NCI-H446 treated with DMSO at 0.1 percent for 48 hours (cell line): ENCODE measurements around the gene CEP97.
"Not testable (repeated sequence)": the region's sequence is repeated elsewhere in the genome, so short reads cannot be mapped to it uniquely, and the experiment has no call there.

Experiments
- DNase-seq: peaks from one replicate; lab custom pipeline; 2025; lab: John Stamatoyannopoulos, UW

CEP97 gene, protein sequence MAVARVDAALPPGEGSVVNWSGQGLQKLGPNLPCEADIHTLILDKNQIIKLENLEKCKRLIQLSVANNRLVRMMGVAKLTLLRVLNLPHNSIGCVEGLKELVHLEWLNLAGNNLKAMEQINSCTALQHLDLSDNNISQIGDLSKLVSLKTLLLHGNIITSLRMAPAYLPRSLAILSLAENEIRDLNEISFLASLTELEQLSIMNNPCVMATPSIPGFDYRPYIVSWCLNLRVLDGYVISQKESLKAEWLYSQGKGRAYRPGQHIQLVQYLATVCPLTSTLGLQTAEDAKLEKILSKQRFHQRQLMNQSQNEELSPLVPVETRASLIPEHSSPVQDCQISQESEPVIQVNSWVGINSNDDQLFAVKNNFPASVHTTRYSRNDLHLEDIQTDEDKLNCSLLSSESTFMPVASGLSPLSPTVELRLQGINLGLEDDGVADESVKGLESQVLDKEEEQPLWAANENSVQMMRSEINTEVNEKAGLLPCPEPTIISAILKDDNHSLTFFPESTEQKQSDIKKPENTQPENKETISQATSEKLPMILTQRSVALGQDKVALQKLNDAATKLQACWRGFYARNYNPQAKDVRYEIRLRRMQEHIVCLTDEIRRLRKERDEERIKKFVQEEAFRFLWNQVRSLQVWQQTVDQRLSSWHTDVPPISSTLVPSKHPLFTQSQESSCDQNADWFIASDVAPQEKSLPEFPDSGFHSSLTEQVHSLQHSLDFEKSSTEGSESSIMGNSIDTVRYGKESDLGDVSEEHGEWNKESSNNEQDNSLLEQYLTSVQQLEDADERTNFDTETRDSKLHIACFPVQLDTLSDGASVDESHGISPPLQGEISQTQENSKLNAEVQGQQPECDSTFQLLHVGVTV

DNA sequence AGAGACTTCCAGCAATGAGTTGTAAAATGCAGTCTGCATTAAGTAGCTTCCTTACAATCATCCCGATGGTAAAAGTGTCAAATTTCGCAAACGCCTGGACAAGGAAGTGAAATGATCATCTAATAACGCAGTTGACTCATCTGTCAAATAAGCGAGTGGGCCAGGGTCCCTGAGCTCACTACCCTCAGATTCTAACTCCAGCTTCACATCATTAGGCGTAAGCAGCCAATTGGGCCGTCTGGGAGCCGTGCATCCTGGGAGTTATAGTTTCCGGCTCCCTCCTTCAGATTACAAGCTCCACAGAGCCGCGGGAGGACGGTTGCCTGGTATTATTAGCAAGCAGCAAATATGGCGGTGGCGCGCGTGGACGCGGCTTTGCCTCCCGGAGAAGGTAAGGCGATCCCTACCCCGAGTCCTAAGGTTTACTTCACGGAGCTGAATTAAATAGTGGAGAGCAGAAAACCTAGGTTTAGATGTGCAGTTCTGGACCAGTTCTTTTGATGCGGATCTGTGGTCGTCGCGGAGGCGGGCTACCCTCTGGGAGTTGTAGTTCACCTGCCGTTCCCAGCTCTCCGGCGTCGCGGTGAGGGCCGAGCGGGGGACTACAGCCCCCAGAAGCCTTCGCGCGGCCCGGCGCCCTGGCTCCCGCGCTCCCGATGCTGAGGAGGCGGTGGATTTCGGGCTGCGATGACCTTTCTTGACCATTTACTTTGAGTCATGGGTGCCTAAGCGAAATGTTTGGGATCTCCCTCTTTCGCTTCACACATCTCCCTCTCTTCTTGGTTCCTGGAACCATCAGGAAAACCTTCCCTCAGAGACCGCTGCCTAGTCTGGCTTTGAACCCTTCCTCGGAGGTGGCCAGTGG is at the start of gene CEP97:
CEP97 (plus strand) TSS at position 286 of the 865 bp plus-strand sequence; CDS start at position 349, 63 bp downstream.
- peak; percentile 90 for DNase-seq

DNA sequence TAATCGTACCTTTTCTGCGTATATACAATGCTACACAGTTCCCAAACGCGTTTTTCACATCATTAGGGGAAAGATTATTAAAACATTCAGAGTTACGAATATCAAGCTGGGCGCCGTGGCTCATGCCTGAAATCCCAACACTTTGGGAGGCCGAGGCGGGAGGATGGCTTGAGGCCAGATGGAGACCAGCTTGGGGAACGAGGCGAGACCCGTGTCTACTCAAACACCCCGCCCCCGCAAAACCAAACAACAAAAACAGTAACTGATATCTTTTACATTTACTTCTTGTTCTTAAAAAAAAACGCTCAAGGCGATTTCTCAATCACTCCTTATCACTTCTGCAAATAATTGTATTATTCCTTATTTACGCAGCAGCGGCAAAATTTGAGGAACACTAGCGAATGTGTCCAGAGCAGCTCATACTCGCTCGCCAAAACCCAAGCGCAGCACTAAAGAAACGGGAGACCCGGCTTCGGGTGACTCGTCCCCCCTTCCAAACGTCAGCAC is 48.7 kb upstream of the CEP97 start:
- no peak for DNase-seq

DNA sequence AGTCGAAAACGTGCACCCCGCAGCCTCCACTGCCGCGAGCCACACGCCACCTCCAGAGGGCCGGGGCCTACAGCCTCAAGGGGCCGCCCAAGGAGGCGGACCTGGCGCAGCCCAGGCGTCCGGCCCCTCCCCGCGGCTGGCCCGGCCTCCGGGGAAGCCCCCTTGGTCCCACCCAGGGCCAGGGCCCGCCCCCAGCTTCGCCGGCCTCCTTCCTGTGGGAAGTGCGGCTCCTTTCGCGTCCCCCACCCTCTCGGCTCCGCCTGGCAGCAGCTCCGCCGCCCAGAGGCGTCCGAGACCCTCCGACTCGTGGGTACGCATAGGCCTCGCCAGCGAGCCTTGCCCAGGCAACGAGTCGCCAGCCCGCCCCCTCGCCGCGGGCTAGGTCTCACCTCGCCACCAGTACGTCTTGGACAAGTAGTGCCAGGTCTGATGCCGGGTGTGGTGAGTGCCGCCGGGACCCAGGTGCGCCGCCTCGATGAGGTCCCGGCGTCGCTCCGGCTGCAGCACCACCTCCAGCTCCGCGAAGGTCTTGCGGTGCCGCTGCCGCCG is 48.1 kb upstream of the CEP97 start:
- no peak for DNase-seq

DNA sequence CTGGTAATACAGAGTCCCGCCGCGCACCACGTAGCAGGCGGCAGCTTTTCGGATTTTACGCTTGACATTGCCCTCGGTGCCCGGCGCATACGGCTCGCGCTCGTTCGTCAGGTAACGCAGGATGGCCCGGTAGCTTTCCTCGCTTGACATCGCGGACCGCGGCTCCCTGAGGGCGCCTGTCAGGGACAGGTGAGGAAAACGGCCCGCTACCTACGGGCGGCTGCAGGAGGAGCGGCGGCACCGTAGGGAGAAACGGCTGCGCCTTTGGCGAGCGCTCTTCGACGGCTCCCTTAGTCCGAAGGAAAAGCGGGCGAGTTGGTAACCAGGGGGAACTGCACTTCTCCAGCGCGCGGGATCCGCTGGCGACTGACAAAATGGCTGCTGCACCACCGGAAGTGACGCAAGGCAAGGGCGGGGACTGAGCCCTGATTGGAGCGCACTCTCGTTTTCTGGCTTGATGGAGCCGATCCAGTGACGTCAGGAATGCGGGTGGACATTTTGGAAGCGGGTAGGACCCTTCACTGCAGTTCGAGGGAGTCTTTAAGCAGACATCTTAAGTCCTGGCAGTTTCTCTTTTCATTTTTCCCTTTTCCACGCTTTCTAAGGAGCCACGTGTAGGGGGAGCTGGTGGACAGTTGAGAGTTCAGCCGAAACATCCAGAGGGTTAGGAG is 47.5 kb upstream of the CEP97 start, which contains the start of gene ZBTB11:
ZBTB11 (minus strand) TSS at position 368 of the 671 bp plus-strand sequence; CDS start at position 150, 218 bp downstream.
- DNase-seq, result no peak

DNA sequence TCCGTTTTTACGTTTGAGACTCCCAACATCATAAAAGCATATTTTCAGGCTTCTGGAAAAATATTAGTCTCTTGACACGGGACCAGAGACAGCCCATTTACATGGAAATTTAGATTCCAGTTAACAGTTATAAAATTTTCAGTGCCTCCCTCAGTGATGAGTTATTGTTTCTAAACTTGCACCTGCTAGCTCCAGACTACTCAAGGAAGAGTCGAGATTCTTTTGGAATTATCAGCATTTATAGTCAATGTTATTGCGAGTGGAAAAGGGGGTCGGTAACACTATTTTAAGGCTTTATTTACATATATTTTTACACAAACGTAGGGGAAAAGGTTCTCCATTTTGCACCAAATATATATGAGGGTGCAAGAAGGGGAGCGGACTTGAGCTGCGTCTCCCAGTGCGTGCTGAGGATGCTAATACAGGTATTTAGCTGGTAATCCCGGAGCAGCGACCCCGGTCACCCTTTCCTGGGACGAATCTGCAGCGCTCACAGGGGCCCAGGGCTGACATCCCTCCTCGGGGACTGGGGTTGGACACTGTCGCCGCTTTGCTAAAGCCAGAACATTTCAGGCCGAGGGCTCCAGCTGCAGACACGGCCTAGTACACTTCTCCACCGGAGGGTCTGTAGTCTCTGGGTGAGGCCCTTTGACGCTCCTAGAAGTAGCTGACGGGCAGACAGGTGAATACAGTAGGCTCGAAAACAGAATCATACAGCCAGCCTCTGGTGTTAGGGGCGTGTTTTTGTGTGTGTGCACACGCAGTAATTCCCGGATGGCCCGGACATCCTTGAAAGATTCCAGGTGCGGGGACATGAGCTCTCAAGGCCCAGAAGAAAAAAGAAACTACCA is 46.8 kb upstream of the CEP97 start:
- DNase-seq, result no peak

DNA sequence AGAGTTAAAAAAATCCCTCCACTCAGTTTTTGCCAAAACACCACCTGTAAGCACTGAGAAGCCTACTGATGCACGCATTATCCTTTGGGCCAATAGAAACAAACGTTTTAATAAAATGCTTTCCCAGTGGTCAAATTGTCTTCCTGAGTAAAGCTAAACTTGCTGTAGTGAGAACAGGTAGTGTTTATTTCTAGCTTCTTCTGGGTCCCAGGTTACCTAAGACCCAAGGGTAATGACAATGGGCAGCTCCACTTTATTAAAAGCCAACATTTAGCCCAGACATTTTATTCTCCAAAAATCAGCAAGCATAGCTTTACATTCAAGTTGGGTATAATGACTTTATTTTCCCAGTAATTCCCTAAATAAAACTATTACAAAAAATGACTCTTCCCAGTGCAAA is 45.6 kb upstream of the CEP97 start:
- not testable (repeated sequence) for DNase-seq

DNA sequence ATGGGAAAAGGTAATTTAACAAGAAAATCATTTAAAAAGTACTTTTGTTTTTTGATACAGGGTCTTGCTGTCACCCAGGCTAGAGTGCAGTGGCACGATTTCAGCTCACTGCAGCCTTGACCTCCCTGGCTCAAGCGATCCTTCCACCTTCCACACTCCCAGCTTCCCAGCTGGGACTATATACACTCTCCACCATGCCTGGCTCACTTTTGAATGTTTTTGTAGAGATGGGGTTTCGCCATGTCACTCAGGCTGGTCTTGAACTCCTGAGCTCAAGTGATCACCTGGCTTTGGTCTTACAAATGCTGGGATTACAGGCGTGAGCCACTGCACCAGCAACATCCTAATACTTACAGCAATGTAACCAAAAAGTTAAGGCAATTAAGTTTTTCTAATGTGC is 43.9 kb upstream of the CEP97 start:
- no peak for DNase-seq

DNA sequence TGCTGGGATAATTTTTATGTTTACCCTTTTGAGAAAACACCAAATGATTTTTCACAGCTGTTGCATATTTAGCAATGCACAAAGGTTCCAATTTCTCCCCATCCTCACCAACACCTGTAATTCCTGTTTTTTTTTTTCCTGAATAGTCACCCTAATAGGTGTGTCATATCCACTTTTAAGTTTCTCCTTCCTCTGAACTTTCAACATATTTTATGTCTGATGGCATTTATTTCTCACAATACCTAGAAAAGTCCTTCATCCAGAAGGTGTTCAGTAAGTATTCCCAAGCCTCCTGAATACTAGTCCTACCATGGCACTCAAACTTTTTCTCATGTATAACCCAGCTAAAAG is 39.4 kb upstream of the CEP97 start:
- no peak for DNase-seq

DNA sequence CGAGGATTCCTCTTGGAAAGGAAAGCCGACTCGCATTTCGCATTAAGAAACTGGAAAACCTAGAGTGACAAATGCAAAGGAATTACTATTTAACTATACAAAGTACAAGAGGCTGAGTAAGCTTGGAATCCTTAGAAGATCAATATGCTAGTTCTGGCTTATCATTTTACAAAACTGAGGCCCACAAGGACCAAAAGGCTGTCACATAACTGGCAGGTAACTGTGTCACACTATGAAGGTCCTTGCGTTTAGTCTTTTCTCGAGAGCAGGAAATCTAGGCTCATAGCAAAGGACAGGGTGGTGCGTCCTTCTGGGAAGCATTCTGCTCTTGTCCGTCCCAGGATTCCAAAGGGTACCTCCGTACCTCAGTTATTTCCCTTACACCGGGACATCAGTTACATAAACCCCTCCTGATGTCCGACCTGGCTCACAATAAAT is 38.5 kb upstream of the CEP97 start:
- DNase-seq, result no peak

DNA sequence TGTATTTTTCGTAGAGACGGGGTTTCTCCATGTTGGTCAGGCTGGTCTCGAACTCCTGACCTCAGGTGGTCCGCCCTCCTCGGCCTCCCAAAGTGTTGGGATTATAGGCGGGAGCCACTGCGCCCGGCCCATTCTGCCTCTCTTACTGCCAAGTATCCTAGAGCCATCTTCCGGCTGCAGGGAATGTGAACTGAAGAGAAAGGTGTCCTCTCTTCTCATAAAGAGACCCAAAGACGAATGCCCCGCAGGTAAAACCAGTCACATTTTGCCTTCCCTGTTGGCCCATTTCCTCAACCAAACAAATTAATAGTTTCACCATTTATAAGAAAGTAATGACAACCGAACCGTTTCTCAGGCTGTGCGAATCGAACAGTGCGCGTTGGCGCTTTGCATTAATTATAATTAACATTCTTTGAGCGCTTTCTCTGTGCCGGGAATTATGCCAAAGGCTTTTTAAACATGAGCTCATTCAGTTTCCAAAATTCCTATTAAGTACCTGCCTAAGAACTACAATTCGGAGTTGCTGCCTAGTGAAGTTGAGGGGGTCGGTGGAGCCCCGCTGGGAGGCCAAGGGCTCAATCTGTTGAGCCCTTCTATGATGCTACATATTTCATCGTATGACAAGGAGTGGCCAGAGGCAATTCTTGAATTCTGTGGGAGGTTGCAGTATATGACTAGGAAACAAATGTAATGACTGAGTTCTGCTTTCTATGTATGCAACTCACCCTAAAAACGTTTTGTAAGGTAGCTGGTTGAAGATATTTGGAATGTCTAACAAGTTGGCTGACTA is 37.1 kb upstream of the CEP97 start:
- DNase-seq, result no peak

DNA sequence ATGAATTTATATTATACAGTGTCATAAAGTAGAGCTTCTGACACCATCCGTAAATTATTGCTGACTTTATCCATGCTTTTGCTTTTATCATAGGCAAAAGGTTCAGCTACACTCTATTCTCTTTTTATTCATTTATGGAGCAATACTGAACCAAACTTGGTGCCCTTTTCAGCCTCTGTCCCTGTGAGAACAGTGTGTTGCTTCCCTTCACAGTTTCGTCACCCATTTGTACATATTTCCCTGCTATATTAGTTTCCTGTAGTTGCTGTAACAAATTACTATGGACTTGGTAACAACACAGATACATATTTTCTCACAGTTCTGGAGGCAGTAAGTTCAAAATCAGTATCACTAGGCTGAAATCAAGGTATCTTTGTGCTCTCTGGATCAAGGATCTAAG is 35.1 kb upstream of the CEP97 start:
- no peak for DNase-seq

DNA sequence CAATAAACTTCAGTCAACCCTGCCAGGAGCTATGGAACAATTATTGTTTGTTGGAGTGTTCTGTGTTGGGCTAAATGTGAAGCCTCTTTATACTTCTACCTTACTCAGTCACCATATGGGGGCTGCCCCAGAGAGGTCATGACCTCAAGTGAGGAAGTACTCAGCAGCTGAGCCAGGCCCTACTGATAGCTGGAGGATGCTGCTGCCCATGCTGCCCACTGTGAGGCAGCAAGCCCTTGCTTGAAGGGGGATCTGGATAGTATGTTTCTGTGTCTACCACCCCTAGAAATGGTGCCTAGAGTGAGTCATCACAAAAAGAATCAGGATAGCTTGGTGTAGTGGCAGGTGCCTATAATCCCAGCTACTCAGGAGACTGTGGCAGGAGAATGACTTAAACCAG is 33.4 kb upstream of the CEP97 start:
- no peak for DNase-seq

DNA sequence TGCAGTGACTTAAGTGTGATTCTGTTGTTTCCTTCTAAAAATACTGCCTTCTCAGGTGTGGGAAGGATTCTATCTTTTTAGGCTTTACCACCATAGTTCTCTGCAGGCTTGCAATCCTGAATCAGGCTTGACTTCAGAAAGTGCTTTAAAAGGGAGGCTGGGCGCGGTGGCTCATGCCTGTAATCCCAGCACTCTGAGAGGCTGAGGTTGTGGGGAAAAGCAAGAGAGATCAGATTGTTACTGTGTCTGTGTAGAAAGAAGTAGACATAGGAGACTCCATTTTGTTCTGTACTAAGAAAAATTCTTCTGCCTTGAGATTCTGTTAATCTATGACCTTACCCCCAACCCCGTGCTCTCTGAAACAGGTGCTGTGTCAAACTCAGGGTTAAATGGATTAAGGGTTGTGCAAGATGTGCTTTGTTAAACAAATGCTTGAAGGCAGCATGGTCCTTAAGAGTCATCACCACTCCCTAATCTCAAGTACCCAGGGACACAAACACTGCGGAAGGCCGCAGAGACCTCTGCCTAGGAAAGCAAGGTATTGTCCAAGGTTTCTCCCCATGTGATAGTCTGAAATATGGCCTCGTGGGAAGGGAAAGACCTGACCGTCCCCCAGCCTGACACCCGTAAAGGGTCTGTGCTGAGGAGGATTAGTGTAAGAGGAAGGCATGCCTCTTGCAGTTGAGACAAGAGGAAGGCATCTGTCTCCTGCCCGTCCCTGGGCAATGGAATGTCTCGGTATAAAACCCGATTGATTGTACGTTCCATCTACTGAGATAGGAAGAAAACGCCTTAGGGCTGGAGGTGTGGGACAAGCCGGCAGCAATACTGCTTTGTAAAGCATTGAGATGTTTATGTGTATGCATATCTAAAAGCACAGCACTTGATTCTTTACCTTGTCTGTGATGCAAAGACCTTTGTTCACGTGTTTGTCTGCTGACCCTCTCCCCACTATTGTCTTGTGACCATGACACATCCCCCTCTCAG is 32.4 kb upstream of the CEP97 start:
- not testable (repeated sequence) for DNase-seq

DNA sequence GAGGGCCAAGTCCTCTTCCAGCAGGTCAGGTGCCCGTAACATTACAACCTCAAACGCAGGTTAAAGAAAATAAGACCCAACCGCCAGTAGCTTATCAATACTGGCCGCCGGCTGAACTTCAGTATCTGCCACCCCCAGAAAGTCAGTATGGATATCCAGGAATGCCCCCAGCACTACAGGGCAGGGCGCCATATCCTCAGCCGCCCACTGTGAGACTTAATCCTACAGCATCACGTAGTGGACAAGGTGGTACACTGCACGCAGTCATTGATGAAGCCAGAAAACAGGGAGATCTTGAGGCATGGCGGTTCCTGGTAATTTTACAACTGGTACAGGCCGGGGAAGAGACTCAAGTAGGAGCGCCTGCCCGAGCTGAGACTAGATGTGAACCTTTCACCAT is 30.9 kb upstream of the CEP97 start:
- not testable (repeated sequence) for DNase-seq

DNA sequence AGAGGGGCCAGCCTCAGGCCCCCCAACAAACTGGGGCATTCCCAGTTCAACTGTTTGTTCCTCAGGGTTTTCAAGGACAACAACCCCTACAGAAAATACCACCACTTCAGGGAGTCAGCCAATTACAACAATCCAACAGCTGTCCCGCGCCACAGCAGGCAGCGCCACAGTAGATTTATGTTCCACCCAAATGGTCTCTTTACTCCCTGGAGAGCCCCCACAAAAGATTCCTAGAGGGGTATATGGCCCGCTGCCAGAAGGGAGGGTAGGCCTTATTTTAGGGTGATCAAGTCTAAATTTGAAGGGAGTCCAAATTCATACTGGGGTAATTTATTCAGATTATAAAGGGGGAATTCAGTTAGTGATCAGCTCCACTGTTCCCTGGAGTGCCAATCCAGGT is 29.6 kb upstream of the CEP97 start:
- not testable (repeated sequence) for DNase-seq

DNA sequence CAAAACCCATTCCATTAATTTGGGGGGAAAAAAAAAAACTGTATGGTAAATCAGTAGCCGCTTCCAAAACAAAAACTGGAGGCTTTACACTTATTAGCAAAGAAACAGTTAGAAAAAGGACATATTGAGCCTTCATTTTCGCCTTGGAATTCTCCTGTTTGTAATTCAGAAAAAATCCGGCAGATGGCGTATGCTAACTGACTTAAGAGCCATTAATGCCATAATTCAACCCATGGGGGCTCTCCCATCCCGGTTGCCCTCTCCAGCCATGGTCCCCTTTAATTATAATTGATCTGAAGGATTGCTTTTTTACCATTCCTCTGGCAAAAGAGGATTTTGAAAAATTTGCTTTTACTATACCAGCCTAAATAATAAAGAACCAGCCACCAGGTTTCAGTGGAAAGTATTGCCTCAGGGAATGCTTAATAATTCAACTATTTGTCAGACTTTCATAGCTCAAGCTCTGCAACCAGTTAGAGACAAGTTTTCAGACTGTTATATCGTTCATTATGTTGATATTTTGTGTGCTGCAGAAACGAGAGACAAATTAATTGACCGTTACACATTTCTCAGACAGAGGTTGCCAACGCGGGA is 28.5 kb upstream of the CEP97 start:
- no peak for DNase-seq
